GM19324 (cell line): Measurements from ENCODE around the gene CRYAA.
"Not testable (repeated sequence)": the region's sequence is repeated elsewhere in the genome, so short reads cannot be mapped to it uniquely, and the experiment has no call there.

Experiments
- ATAC-seq: cut with Tn5 transposase; IDR thresholded peaks from one replicate; pipeline ENCODE4 v1.9.1; 2021; ENCODE audit warnings: mild to moderate bottlenecking, moderate library complexity; ENCODE audit not compliant: unreplicated experiment, low FRiP score

Gene CRYAA, protein sequence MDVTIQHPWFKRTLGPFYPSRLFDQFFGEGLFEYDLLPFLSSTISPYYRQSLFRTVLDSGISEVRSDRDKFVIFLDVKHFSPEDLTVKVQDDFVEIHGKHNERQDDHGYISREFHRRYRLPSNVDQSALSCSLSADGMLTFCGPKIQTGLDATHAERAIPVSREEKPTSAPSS

DNA sequence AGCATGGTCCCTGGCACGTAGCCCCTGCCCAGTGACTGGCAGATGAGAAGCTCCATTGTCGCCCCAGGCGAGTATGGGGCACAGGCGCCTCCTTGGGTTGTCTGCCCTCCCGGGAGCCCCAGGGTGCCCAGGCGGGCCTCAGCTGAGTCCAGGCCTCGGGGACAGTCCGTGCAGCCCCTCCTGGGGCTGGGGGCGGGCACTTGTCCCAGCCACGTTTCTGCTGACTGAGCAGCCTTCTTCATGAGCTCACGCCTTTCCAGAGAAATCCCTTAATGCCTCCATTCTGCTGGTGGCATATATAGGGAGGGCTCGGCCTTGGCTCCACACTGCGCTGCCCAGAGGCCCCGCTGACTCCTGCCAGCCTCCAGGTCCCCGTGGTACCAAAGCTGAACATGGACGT is at the start of gene CRYAA:
Gene CRYAA, plus strand, starts transcription at position 301 of the 400 bp plus-strand sequence. Its CDS starts 92 bp downstream, at position 393.
- ATAC-seq: not testable (repeated sequence)

- ATAC-seq: not testable (repeated sequence)
Observed at GRCh38 chr21:43130094-43130493, 38.7 kb upstream of the CRYAA start.

- ATAC-seq: not testable (repeated sequence)
Observed at GRCh38 chr21:43134520-43134919, 34.3 kb upstream of the CRYAA start.

GRCh38 chr21:43138944-43139343 is 29.9 kb upstream of the CRYAA start:
- not testable (repeated sequence) for ATAC-seq

- not testable (repeated sequence) for ATAC-seq
Observed at GRCh38 chr21:43141407-43141806, 27.4 kb upstream of the CRYAA start.

GRCh38 chr21:43146637-43147036 is 22.2 kb upstream of the CRYAA start:
- not testable (repeated sequence) for ATAC-seq

- not testable (repeated sequence) for ATAC-seq
Observed at GRCh38 chr21:43147999-43148398, 20.8 kb upstream of the CRYAA start.

DNA sequence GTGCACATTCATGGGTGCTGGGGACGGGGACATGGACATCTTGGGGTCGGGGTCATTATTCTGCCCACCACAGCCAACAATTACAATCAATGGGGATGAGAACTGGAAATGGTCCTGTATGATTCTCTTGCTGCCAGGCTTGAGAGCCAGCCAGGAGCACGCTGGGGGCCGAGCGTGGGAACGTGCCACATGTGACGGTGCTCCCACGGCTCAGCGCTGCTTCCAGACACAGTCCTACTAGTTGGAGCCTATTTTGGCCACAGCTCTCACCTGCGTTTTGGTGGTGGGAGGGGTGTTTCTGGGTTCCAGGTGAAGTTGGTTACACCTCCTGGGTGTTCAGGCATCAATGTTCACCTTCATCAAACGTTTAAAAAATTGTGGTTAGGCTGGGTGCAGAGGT is 19.5 kb upstream of the CRYAA start:
- not testable (repeated sequence) for ATAC-seq

- not testable (repeated sequence) for ATAC-seq
Observed at GRCh38 chr21:43153601-43154000, 15.2 kb upstream of the CRYAA start.

GRCh38 chr21:43159279-43160175 is 9.3 kb upstream of the CRYAA start:
- ATAC-seq: not testable (repeated sequence)

DNA sequence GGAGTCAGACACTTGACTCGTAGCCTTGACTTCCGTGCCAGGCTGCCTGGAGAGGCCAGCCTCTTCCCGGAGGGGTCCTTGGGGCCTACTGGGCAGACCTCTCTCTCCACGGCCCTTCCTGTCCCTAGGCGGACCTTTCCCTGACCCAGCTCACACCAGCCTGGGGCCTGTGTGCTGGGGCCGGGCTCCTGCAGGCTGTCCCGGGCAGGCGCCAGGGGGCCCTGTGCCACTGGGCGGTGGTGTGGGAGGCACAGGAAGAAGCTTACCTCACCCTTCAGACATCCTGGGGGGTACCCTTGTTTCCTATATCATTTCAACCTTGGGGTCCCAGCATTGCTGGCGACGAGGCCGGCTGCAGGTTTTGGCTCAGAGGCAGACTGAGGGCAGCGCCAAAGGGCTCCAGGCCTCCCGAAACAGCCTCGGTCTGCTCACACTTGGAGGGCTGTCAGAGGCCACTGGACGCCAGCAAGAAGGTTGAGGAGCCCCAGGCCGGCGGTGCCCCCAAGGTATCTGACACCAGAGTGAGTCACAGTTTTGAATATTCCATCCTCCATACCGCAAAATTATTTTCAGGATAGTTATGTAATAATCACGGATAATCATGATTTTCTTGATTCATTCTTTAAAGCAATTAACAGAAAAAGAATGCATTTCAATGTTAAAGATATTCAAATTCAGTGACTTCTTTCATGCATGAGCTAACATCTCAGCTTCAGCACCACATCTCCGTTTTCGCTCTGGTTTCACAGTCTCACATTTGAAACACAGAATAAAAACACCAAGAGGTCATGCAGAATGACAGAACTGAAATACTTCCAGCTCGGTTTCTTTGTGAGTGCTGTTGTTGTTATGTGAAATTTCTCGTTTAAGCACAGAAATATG is 6.7 kb upstream of the CRYAA start:
- not testable (repeated sequence) for ATAC-seq

DNA sequence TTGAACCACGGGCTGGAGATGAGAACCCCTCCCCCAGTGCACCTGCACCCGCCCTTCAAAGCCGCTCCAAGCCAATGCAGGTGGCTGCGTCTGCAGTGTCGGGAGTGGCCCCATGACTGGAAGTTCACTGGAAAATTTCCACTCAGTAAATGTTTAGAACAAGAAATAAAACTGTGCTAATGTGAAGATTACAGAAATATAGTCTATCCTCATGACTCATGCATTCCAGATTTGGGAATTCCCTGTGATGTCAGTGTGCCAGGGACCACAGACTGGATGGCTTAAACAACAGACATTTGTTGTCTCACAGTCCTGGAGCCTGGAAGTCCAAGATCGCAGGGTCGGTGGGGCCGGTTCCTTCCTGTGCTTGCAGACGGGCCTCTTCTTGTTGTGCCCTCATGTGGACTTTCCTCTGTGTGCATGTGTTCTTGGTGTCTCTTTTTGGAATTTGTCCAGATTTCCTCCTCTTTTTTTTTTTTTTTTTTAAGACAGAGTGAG is 6.1 kb upstream of the CRYAA start:
- not testable (repeated sequence) for ATAC-seq

DNA sequence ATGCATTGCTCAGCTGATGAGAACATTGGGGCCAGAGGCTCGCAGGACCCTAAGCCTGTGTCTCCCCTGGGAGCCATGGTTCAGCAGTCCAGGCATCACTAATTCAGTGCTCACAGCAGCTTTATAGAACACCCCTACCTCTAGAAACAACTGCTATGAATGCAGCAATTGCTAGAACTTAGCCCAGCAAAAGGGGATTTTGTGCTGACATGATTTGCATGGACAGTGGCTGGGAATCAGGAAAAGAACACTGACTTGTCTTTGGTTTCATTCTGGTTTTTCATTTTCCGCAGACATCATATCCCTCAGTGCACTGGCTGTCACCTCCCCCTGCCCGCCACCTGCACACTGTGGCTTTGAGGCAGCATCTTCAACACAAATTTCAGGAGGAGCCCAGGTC is 4.0 kb upstream of the CRYAA start:
- peak; percentile 51 for ATAC-seq

- ATAC-seq: not testable (repeated sequence)
Observed at GRCh38 chr21:43165734-43166133, 3.1 kb upstream of the CRYAA start.

- ATAC-seq: not testable (repeated sequence)
Observed at GRCh38 chr21:43169230-43169886, 550 bp downstream of the CRYAA start.

DNA sequence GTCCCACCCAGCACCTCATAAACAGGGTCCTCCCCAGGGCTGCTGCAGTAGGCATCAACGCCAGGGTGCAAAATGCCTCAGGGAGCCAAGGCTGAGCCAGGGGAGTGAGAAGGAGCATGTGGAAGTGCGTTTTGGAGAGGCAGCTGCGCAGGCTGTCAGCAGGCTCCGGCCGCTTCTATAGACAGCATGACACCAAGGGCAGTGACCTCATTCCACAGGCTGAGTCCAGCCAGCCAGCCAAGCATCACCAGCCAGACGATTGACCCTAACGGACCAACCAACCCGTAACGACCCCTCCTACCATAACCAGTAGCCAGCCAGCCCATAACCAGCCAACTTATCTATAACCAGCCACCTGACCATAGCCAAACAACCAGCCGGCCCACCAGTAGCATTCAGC is 1.1 kb downstream of the CRYAA start:
- not testable (repeated sequence) for ATAC-seq

GRCh38 chr21:43172812-43173211 is 4.0 kb downstream of the CRYAA start:
- ATAC-seq: not testable (repeated sequence)

- ATAC-seq: not testable (repeated sequence)
Observed at GRCh38 chr21:43173438-43173837, 4.6 kb downstream of the CRYAA start.

DNA sequence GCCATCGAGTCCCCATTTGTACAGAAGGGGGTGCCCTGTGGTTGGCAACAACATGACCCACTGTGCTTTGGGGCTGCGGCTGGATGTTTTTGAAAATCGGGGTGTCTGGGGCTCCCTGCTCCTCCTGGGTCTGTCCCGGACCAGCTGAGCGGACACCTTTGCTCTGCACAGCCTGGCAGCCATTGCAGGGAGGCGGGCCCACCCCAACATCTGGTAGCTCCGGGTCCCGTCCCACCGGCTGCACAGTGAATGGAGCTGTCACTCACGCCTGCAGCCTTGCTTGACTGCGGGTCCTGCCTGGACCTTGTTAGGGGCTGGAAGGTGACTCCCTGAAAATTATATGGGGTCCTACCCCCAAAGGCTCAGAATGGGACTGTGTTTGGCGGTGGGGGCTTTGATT is 5.1 kb downstream of the CRYAA start:
- ATAC-seq: not testable (repeated sequence)

- ATAC-seq: not testable (repeated sequence)
Observed at GRCh38 chr21:43174998-43175397, 6.2 kb downstream of the CRYAA start.
